Fibroblast of gingiva (primary cell): ENCODE results near the gene B9D1.

ENCODE experiments used
- DNase-seq: peaks from one replicate; pipeline ENCODE4 v3.0.0-alpha.2; 2011; ENCODE audit warnings: low read depth

Gene B9D1

GRCh38 chr17:19338031-19338990, 24.2 kb downstream of the B9D1 start:
- peak; percentile 29 for DNase-seq

DNA sequence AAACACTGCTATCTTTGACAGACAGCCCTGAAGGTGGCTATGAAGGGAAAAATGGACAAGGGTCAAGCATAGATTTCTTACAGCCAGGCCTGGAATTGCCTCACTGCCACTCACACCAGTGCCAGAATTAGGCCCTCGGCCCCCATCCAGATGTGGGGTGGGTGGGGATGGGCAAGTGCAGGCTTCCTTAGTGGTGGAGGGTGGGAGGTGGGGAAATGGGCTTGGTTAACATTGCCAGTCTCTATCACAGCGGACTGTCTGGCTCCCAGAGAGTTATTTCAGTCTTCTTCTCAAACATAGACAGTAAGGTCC, 24.9 kb downstream of the B9D1 start:
- no peak for DNase-seq

GRCh38 chr17:19336938-19337711, 25.4 kb downstream of the B9D1 start:
- no peak for DNase-seq

- no peak for DNase-seq
Observed at GRCh38 chr17:19335951-19336631, 26.4 kb downstream of the B9D1 start.

DNA sequence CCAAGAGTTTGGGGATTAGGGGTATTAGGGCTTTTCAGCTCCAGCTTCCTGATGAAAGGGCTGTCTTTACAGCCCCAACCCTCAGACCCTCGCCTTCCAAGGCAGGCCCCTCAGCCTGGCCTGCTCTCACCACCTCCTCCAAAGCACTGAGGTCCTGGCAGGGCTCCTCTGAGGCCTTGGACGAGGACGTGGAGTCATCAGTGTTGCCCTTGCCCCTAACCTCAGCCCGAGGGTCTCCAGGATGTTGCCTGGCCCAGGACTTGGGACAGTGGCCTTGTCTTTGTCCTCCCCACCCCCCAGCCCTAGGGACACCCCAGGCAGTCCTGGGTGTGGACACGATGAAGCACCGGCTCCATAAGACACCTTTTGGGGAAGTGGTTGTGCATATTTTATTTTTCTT, 28.2 kb downstream of the B9D1 start:
- DNase-seq: no peak

GRCh38 chr17:19333736-19334290, 28.7 kb downstream of the B9D1 start:
- no peak for DNase-seq

DNA sequence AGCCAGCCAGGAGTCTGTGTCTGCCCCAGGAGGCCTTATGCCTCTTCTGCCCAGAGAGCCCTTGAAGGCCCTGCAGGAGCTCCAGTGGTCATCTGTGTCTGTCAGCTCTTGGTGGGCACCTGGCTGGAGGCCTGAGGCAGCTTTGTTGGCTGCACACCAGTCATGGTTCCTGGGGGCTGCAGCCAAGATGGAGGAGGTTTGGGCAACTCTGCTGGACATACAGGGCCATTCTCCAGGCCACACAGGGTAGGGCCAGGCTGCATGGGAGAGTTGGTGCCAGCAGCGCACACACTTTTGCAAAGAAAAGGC, 29.4 kb downstream of the B9D1 start:
- DNase-seq: no peak

DNA sequence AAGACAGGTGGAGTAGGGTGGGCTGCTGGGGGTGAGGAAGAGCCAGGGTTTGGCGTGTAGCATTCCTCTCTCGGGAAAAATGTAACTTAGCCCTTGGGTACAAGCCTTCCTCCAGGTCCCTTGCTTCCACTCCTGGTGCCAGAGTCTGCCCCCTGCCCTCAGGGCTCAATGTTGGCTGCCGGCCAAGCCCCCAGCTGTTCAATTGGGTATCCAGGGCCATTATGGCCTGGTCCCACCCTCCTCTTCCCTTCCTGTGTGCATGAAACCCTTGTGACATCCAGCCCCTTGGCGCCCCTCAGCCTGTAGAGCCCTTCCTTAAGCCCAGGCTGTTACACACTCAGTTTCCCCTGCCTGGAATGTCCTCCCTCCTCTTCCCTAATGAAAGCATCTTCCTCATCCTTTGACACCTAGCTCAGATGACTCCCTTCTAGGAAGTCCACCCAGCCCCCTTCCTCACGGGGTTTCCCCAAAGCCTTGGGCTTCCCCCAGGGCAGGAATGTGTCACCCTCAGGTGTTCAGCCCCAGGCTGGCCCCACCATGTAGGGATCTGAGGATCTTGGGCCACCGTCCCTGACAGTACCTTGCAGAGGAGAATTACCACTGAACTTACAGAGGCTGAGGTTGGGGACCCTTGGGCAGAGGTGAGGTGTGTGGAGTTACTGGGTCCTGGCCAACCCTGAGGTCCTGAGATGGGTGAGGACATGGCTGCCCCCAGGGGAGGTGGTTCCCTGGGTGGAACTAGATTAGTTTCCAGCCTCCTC, 30.0 kb downstream of the B9D1 start:
- no peak for DNase-seq

DNA sequence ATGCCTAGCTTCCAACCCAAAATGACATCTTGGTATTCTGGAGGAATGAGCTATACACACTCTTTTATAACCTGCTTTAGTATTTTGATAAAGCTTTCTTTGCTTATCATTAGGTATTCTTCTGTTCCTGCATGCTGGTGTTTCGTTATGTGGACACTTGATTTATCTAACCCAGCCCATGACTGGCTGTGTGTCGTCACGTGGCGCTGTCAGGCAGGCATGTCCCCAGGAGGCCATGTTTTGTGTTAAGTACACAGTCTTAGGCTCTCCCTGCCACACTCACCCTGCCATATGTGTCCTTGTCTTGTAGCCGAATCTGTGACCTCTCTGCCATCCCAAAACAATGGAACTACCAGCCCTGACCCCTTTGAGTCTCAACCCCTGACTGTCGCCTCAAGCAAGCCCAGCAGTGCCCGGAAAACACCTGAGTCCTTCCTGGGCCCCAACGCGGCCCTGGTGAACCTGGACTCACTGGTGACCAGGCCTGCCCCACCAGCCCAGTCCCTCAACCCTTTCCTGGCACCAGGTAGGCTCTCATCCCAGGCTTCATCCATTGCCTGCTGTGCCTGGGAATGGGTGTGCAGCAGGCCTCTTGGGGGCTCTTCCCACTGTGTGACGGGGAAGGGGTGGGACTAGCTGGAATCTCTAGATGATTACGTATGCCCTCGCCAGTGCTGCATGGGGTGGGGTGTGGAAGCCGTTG, 30.8 kb downstream of the B9D1 start:
- no peak for DNase-seq

- peak; percentile 79 for DNase-seq
Observed at GRCh38 chr17:19331134-19331533, 31.4 kb downstream of the B9D1 start.

GRCh38 chr17:19330271-19330670, 32.3 kb downstream of the B9D1 start:
- DNase-seq: no peak

DNA sequence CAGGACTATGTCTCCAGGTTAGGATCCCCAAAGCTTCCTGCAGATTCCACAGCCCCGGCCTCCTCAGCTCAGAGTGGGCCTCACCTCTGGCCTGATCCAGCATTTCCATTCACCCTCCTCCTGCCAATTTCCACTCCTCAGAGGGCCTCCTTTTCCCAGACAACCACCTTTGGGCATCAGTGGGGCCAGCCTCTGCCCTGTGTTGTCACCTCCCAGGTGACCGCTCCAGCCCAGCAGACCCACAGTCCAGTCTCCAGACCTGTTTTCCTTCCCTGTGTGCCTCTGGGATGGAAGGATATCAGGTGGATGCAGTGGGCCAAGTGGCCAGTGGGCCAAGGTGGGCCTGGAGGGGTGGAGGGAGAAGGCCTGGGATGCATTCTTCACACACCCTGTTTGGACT, 32.7 kb downstream of the B9D1 start:
- DNase-seq: no peak

DNA sequence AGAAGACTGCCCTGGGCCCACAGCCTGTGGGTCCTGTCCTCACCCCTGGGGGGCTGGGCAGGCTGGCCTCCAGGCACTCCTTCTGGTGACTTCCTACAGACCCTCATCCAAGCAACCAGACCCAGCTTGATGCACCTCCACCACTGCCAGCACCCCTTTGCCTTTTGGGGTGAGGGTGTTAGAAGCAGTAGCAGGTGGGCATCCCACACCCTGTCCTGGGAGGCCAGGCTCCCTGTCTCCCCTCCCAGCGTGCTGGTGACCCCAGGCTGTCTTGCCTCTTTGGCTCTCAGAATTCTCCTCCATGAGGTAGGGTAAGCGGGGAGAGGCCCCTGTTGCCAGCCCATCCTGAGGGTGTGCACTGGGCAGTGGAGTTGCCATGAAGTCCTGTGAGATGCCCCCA, 33.4 kb downstream of the B9D1 start:
- DNase-seq: no peak

DNA sequence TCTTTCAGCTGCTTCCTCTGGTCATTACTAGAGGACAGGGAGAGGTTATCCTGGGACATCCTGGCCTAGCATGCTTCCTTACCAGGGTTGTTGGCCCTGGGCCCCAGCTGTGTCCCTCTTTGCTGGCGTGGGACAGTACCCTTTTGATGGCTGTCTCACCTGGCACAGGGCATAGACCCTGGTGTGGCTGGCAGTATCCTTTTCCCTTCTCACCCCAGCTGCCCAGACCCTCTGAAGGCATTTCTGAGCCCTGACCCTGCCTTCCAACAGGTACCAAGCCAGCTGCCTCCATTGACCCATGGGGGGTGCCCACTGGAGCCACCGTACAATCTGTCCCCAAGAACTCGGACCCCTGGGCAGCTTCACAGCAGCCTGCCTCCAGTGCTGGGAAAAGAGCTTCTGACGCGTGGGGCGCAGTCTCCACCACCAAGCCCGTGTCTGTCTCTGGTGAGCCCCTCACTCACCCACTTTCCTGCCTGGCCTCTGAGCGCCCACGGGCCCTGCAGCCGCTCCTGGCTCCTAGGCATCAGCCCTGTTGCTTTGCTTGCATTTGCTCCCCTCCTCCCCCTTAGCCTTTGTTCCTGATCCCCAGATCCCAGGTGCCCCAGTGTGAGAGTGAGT, 34.0 kb downstream of the B9D1 start:
- no peak for DNase-seq

DNA sequence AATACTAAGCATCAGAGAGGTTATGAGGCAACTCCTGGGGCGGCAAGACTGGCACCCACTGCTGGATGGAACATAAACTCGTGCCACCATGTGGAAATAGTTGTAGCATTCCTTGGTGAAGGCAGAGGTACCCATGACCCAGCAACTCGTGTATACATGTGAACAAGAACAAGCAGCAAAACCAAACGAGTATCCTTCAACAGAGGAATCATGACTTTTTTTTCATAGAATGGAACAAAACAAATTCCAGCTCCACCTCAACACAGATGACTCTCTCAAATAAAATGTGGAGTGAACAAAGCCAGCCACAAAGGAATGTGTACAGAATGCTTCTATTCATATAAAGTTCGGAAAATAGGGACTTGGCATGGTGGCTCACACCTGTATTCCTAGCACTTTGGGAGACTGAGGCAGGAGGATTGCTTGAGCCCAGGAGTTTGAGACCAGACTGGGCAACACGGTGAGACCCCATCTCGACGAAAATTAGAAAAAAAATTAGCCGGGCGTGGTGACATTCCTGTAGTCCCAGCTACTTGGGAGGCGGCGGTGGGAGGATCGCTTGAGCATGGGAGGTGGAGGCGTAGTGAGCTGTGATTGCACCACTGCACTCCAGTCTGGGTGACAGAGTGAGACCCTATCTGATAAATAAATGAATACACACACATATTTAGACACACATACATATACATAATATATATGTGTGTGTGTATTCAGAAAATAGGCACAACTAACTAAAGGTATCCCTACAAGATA, 35.3 kb downstream of the B9D1 start:
- DNase-seq: peak; percentile 92

DNA sequence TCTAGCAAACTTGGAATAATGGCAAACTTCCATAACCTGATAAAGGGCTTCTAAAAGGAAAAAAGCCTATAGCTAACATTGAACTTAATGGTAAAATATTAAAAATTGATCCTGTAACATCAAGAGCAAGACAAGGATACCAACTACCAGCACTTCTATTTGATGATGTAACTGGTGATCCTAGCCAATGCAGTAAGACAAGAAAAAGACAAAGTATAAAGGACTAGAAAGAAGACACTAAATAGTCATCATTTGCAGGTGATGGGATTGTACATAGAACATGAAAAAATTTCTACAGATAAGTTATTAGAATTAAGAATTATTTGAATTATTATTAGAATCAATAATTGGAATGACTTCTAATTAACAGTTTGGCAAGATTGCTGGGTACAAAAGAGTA, 37.0 kb downstream of the B9D1 start:
- no peak for DNase-seq

GRCh38 chr17:19322861-19323260, 39.7 kb downstream of the B9D1 start:
- DNase-seq: no peak

DNA sequence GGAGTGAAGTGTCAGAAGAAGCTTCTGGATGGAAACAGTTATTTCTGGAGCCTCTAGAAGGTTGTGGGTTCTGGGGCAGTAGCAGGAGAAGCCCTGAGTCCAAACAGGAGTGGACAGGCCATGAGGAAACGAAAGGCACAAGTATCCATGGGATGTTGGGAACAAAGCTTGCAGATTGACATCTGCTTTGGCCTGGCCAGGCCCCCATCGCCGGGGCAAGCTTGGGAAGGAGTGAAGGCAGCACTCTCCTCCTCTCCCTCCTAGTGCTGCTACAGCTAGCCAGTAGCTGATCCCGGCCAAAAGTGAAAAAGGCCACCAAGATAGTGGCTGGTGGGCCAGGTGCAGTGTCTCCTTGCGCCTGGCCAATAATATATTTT, 40.4 kb downstream of the B9D1 start:
- no peak for DNase-seq

DNA sequence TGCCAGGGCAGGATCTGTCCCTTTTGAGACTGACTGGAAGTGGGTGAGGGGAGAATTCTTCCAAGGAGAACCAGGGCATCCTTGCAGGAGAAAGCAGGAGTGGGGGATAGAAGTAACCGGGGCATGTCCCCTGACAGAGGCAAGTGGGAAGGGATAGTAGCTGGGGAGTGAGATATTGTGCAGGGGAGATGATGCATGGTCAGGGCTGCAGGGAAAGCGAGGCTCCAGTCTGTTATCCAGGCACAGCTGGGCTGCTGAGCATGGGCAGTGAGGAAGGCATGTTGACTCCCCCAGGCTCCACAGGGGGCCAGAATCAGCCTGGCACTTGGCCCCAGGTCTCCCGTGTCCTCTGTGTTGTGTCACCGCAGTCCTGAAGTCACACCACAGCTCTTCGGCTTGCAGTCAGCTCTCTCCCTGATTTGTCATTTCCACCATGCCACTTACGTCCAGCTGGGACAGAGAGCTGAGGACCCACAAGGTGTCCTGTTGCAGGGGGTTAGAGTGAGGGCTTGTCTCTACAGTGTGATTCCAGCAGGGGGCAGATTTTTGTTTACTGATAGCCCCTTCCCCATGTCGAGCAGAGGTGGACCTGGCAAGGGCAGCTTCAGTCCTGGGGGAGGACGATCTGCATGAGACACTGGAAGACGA, 40.9 kb downstream of the B9D1 start:
- no peak for DNase-seq

GRCh38 chr17:19320876-19321275, 41.6 kb downstream of the B9D1 start:
- DNase-seq: no peak
